Measurements from ENCODE around the gene SYTL3. TPM values are rescaled to one million over a fixed set of nuclear protein-coding genes. Genes with fewer than 3 reads are reported as not detected.

Gene SYTL3
- total and polyA plus RNA-seq, 10 of the 15 experiments (the other 5 are each of a cell fraction or from before 2014, with no cell fraction given) = 3.3 to 12.1 (median 6.9) TPM

- no TSS peak for BruUV-seq (replicated peaks)
- Histone ChIP-seq H3K79me2 (ENCODE audit: control insufficient read depth, insufficient read depth, low read length) (no peaks in the 10 kb centered on the region; the same call in 1 of the 2 replicates), H2AFZ (ENCODE audit: control insufficient read depth, low read depth, low read length) (no peak overlapping the region), H4K20me1 (ENCODE audit: control insufficient read depth, insufficient read depth) (no peaks in the 10 kb centered on the region; the same call in 1 of the 2 replicates), H3K36me3 (ENCODE audit: control insufficient read depth in 2 of 2, insufficient read depth in 2 of 2, low read length in 1 of 2) (peaks cover 64 to 71% of the 10 kb centered on the region in 2 experiments), H3K4me2 (ENCODE audit: control insufficient read depth, insufficient read depth) (no peak overlapping the region), H3K27ac (ENCODE audit: control insufficient read depth, insufficient read depth) (no peak overlapping the region), H3K27me3 (replicated peaks in 1 of 2; ENCODE audit: control insufficient read depth in 2 of 2, insufficient read depth in 2 of 2, low read length in 1 of 2) (no peaks in the 10 kb centered on the region), H3K9me3 (replicated peaks; ENCODE audit: control insufficient read depth, insufficient read depth, low read length) (no peaks in the 10 kb centered on the region), H3K9ac (ENCODE audit: control insufficient read depth, insufficient read depth, low read length) (no peak overlapping the region), H3K4me1 (ENCODE audit: control insufficient read depth, insufficient read depth, low read length) (no peaks in the 10 kb centered on the region), H3K4me3 (no peak overlapping the region)
- CTCF ChIA-PET = interaction anchor here (1.0 to 1.2 kb wide), 4 partner anchors 10 to 555 kb away, joined by 3 read pairs; no protein-coding TSS in a partner anchor
- WGBS (ENCODE audit: insufficient coverage, insufficient replicate concordance, low lambda C conversion rate, missing lambda C conversion rate) = 91% methylated on average over 12 of the region's 13 CpGs
- FAIRE-seq = no peak
- POLR2A ChIA-PET = no interaction called here
- intact Hi-C loops (cut with micrococcal nuclease; ENCODE audit: unreplicated experiment) (no loop called here), in situ Hi-C loops (cut with MboI) (no loop called here)
- RAD21 ChIA-PET (ENCODE audit: unreplicated experiment) = interaction anchor here (0.8 to 1.2 kb wide), 2 partner anchors 190 to 555 kb away, joined by 3 read pairs; no protein-coding TSS in a partner anchor
- SMC1A ChIA-PET (ENCODE audit: uncharacterized antibody, unreplicated experiment) = interaction anchor here (0.6 to 1.7 kb wide), 6 partner anchors 18 to 168 kb away, joined by 3 to 5 read pairs (median 3); no protein-coding TSS in a partner anchor
- DNase-seq (ENCODE audit: low read depth, low spot score) = no peak
- ATAC-seq = no peak
- TF ChIP-seq SUPT20H (IDR thresholded peaks at IDR 0.05; ENCODE audit: borderline replicate concordance, control insufficient read depth, low read depth, low read length) = no peak
- TF ChIP-seq POLR2AphosphoS5 (IDR thresholded peaks at IDR 0.05; ENCODE audit: low read length) = 0 out of 2 replicates have a peak, but pooled peaks have one; percentile 47
Observed at GRCh38 chr6:158769234-158769770, 119.4 kb downstream of the SYTL3 start.

- in situ Hi-C loops (cut with MboI) = no loop called here
- intact Hi-C loops (cut with micrococcal nuclease; ENCODE audit: unreplicated experiment) = no loop called here
- CTCF ChIA-PET = interaction anchor here (1.0 to 1.1 kb wide), 2 partner anchors 66 to 556 kb away, joined by 3 read pairs; no protein-coding TSS in a partner anchor
- no peak overlapping the region for H3K4me2 ChIP-seq (ENCODE audit: control insufficient read depth, insufficient read depth)
- H3K27ac ChIP-seq (ENCODE audit: control insufficient read depth, insufficient read depth) = no peak overlapping the region
- no peak for FAIRE-seq
- BruUV-seq (replicated peaks) = no TSS peak
- no peaks in the 10 kb centered on the region for H3K27me3 ChIP-seq (replicated peaks in 1 of 2; ENCODE audit: control insufficient read depth in 2 of 2, insufficient read depth in 2 of 2, low read length in 1 of 2)
- RAD21 ChIA-PET (ENCODE audit: unreplicated experiment) = interaction anchor here (0.8 kb wide), 1 partner anchor 556 kb away, joined by 3 read pairs; no protein-coding TSS in a partner anchor
- H3K36me3 ChIP-seq (ENCODE audit: control insufficient read depth in 2 of 2, insufficient read depth in 2 of 2, low read length in 1 of 2) = peaks cover 64 to 71% of the 10 kb centered on the region in 2 experiments
- POLR2A ChIA-PET = no interaction called here
- 99% methylated on average over 18 of the region's 18 CpGs for WGBS (ENCODE audit: insufficient coverage, insufficient replicate concordance, low lambda C conversion rate, missing lambda C conversion rate)
- H3K79me2 ChIP-seq (ENCODE audit: control insufficient read depth, insufficient read depth, low read length) = no peaks in the 10 kb centered on the region; the same call in 1 of the 2 replicates
- no peak for ATAC-seq
- no peak overlapping the region for H3K9ac ChIP-seq (ENCODE audit: control insufficient read depth, insufficient read depth, low read length)
- SMC1A ChIA-PET (ENCODE audit: uncharacterized antibody, unreplicated experiment) = interaction anchor here (0.6 to 1.7 kb wide), 5 partner anchors 18 to 167 kb away, joined by 3 to 5 read pairs (median 3); no protein-coding TSS in a partner anchor
- H3K4me3 ChIP-seq = no peak overlapping the region
- no peaks in the 10 kb centered on the region; the same call in 1 of the 2 replicates for H4K20me1 ChIP-seq (ENCODE audit: control insufficient read depth, insufficient read depth)
- no peaks in the 10 kb centered on the region for H3K9me3 ChIP-seq (replicated peaks; ENCODE audit: control insufficient read depth, insufficient read depth, low read length)
- H3K4me1 ChIP-seq (ENCODE audit: control insufficient read depth, insufficient read depth, low read length) = no peaks in the 10 kb centered on the region
- H2AFZ ChIP-seq (ENCODE audit: control insufficient read depth, low read depth, low read length) = no peak overlapping the region
- no peak for DNase-seq (ENCODE audit: low read depth, low spot score)
- TF ChIP-seq DPF2 (IDR thresholded peaks at IDR 0.05) (no peak), PRDM15 (CRISPR knock-in tag; IDR thresholded peaks at IDR 0.05) (no peak), ATF2 (IDR thresholded peaks at IDR 0.05; ENCODE audit: low read length) (no peak), KDM1A (IDR thresholded peaks at IDR 0.05; ENCODE audit: borderline replicate concordance) (no peak), MEF2A (IDR thresholded peaks at IDR 0.05; ENCODE audit: insufficient read depth, low read depth, low read length) (no peak), POLR2A (IDR thresholded peaks at IDR 0.05; ENCODE audit: low read depth, low read length) (peak; percentile 29)
Observed at GRCh38 chr6:158769771-158770432, 120.0 kb downstream of the SYTL3 start.

All from GM12878 (cell line).